ENCODE measurements around the gene CEL.
"Not testable (repeated sequence)": the region's sequence is repeated elsewhere in the genome, so short reads cannot be mapped to it uniquely, and the experiment has no call there.

The CEL gene

DNA sequence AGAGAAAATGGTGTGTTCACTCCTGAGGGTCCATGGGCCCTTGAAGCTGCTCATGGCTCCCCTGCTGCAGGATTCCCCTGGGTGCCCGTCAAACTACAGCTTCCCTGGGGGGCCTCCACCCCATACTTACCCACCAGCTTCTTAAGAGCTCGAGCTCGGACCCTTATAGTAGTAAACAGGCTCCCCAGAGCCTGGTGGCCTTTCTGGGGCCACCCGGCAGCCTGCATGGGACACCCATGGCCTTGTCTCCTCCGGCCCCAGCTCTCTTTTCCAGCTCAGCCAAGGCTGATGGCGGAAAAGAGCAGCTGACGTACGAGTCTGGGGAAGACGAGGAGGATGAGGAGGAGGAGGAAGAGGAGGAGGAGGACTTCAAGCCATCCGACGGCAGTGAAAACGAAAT lies 4.2 kb upstream of the CEL start:
- H3K4me3 ChIP-seq (ENCODE audit: low read depth, low read length): no peak overlapping the region
- TF ChIP-seq, protein P1, sequence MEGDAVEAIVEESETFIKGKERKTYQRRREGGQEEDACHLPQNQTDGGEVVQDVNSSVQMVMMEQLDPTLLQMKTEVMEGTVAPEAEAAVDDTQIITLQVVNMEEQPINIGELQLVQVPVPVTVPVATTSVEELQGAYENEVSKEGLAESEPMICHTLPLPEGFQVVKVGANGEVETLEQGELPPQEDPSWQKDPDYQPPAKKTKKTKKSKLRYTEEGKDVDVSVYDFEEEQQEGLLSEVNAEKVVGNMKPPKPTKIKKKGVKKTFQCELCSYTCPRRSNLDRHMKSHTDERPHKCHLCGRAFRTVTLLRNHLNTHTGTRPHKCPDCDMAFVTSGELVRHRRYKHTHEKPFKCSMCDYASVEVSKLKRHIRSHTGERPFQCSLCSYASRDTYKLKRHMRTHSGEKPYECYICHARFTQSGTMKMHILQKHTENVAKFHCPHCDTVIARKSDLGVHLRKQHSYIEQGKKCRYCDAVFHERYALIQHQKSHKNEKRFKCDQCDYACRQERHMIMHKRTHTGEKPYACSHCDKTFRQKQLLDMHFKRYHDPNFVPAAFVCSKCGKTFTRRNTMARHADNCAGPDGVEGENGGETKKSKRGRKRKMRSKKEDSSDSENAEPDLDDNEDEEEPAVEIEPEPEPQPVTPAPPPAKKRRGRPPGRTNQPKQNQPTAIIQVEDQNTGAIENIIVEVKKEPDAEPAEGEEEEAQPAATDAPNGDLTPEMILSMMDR (IDR thresholded peaks at IDR 0.05; ENCODE audit: borderline replicate concordance, insufficient read depth, low read depth, low read length): no peak

DNA sequence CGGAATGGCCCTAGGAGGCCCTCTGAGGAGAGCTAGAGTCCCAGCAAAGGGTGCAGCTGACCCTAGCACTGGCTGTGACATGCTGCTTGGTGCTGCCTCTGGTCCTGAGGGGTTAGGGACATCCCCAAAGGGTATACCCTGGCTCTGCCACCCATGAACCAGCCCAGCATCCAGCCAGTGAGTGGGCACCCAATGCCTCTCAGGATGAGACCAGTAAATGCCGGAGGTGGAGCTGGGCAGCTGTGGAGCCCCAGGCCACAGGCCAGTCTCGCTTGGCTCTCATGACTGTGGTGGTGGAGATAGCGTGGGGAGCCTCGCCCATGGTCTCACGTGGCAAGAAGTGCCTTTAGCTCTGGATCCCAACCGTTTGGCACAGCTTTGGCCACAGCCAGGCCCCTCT lies 3.7 kb upstream of the CEL start:
- no peak overlapping the region for H3K4me3 ChIP-seq (ENCODE audit: low read depth, low read length)
- TF ChIP-seq, protein P1 (IDR thresholded peaks at IDR 0.05; ENCODE audit: borderline replicate concordance, insufficient read depth, low read depth, low read length): no peak

DNA sequence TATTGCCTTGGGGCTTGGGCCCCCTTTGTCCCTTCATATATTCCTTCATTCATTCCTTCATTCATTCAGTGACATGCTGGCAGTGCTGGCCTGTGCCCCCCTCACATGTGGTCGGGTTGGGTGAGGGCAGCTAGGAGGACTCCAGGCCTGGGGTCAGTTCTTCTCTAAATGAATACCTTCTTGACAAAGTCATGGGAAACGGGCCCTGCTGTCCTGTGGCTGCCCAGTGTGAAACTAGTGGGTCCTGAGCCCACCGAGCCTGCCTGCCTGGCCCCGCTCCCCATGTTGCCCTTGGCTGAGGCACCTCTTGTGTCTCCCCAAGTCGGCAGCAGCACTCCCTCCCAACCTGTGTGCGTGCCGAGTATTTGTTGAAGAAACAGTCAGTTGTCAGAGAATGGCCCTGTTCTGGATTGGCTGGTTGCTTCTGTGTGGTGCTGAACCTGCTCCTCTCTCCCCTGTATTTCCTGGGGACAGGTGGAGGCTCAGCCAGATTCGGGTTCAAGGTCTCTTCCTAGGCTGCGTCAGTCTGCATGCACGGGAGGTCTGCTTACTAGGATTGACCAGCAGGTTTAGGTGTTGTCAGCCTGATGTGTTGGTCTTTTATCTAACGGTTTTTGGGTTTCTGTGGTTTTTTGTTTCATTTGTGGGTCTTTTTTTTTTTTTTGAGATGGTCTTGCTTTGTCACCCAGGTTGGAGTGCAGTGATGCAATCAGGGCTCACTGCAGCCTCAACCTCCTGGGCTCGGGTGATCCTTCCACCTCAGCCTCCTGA lies 3.0 kb upstream of the CEL start:
- no peak overlapping the region for H3K4me3 ChIP-seq (ENCODE audit: low read depth, low read length)
- TF ChIP-seq, protein P1 (IDR thresholded peaks at IDR 0.05; ENCODE audit: borderline replicate concordance, insufficient read depth, low read depth, low read length): no peak

DNA sequence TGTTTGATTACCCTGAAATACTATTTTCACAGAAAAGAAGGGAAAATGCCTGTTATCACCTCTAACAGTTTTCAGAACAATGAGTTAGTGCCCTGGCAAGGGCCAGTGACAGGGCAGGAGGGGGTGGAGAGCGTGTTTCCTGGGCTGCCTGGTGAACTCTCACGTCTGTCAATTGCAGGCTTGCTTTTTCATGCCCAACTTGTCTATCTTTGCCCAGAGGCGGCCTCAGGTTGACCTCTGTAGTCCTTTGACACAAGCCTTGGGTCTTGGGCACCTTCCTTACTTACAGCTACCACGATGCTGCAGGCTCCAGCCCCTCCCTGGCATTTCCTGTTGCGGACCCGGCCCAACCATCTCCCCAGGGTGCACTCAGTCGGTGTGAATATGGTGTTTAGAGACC lies 2.2 kb upstream of the CEL start:
- H3K4me3 ChIP-seq (ENCODE audit: low read depth, low read length): no peak overlapping the region
- TF ChIP-seq, protein P1 (IDR thresholded peaks at IDR 0.05; ENCODE audit: borderline replicate concordance, insufficient read depth, low read depth, low read length): no peak

DNA sequence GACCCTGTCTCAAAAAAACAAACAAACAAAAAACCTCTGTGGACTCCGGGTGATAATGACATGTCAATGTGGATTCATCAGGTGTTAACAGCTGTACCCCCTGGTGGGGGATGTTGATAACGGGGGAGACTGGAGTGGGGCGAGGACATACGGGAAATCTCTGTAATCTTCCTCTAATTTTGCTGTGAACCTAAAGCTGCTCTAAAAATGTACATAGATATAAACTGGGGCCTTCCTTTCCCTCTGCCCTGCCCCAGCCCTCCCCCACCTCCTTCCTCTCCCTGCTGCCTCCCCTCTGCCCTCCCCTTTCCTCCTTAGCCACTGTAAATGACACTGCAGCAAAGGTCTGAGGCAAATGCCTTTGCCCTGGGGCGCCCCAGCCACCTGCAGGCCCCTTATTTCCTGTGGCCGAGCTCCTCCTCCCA lies 1.4 kb upstream of the CEL start:
- H3K4me3 ChIP-seq (ENCODE audit: low read depth, low read length): no peak overlapping the region
- TF ChIP-seq, protein P1 (IDR thresholded peaks at IDR 0.05; ENCODE audit: borderline replicate concordance, insufficient read depth, low read depth, low read length): no peak

DNA sequence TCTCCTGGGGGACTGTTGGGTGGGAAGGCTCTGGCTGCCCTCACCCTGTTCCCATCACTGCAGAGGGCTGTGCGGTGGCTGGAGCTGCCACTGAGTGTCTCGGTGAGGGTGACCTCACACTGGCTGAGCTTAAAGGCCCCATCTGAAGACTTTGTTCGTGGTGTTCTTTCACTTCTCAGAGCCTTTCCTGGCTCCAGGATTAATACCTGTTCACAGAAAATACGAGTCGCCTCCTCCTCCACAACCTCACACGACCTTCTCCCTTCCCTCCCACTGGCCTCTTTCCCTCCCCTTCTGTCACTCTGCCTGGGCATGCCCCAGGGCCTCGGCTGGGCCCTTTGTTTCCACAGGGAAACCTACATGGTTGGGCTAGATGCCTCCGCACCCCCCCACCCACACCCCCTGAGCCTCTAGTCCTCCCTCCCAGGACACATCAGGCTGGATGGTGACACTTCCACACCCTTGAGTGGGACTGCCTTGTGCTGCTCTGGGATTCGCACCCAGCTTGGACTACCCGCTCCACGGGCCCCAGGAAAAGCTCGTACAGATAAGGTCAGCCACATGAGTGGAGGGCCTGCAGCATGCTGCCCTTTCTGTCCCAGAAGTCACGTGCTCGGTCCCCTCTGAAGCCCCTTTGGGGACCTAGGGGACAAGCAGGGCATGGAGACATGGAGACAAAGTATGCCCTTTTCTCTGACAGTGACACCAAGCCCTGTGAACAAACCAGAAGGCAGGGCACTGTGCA lies 590 bp upstream of the CEL start:
- H3K4me3 ChIP-seq (ENCODE audit: low read depth, low read length): not testable (repeated sequence)

DNA sequence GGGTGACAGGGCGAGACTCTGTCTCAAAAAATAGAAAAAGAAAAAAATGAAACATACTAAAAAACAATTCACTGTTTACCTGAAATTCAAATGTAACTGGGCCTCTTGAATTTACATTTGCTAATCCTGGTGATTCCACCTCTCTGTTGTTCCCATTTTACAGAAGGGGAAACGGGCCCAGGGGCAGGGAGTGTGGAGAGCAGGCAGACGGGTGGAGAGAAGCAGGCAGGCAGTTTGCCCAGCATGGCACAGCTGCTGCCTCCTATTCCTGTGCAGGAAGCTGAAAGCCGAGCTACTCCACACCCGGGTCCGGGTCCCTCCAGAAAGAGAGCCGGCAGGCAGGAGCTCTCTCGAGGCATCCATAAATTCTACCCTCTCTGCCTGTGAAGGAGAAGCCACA lies 788 bp downstream of the CEL start:
- H3K4me3 ChIP-seq (ENCODE audit: low read depth, low read length): not testable (repeated sequence)

DNA sequence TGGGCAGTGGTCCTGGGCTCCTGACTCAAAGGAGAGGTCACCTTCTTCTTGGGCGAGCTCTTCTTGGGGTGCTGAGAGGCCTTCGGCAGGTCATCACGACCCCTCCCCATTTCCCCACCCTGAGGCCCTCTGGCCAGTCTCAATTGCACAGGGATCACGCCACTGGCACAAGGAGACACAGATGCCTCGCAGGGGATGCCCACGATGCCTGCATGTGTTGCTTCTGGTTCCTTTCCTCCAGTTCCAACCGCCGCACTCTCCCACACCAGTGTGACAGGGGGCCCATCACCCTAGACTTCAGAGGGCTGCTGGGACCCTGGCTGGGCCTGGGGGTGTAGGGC lies 1.3 kb downstream of the CEL start:
- no peak overlapping the region for H3K4me3 ChIP-seq (ENCODE audit: low read depth, low read length)
- TF ChIP-seq, protein P1 (IDR thresholded peaks at IDR 0.05; ENCODE audit: borderline replicate concordance, insufficient read depth, low read depth, low read length): no peak

Data from GM12875 (cell line).